Epithelial cell of proximal tubule (primary cell): ENCODE data around the gene CD9. TPM values are rescaled to one million over a fixed set of nuclear protein-coding genes. Genes with fewer than 3 reads are reported as not detected.

Experiments used
- DNase-seq: peaks from one replicate; pipeline ENCODE4 v3.0.0-alpha.2; 2011; ENCODE audit warnings: low read depth
- H3K4me3 ChIP-seq: 2 replicates; pipeline ENCODE4 v1.5.1; 2011; ENCODE audit warnings: low read depth, mild to moderate bottlenecking, low read length
- CTCF ChIP-seq: conservative IDR thresholded peaks from 2 replicates; pipeline ENCODE4 v1.5.1; 2012; ENCODE audit warnings: low read depth, mild to moderate bottlenecking, low read length
- total RNA-seq: library from RNA; depleted of rRNA; stranded (reverse); fragments of >200 nt; gene quantifications from 2 replicates; pipeline ENCODE4 v1.2.3, GENCODE V29; 2015

The CD9 gene
- total RNA-seq, 1 donor from 2014 or later: 284 TPM

GRCh38 chr12:6236641-6236940 lies 36.4 kb downstream of the CD9 start:
- no peak for TF ChIP-seq CTCF
- no peak overlapping the region for H3K4me3 ChIP-seq
- no peak for DNase-seq

GRCh38 chr12:6237830-6238229 lies 37.6 kb downstream of the CD9 start:
- TF ChIP-seq CTCF: no peak
- no peak overlapping the region for H3K4me3 ChIP-seq
- no peak for DNase-seq

GRCh38 chr12:6238875-6239274 lies 38.7 kb downstream of the CD9 start:
- DNase-seq: no peak
- no peak for TF ChIP-seq CTCF
- H3K4me3 ChIP-seq: no peak overlapping the region

- no peak for DNase-seq
- TF ChIP-seq CTCF: no peak
- H3K4me3 ChIP-seq: no peak overlapping the region
Measured at GRCh38 chr12:6241495-6241894, 41.3 kb downstream of the CD9 start.

- no peak overlapping the region for H3K4me3 ChIP-seq
- DNase-seq: no peak
- no peak for TF ChIP-seq CTCF
Measured at GRCh38 chr12:6249580-6249979, 49.4 kb downstream of the CD9 start.

- DNase-seq: no peak
- no peak for TF ChIP-seq CTCF
- H3K4me3 ChIP-seq: no peak overlapping the region
Measured at GRCh38 chr12:6250343-6250742, 50.1 kb downstream of the CD9 start.

- TF ChIP-seq CTCF: no peak
- H3K4me3 ChIP-seq: no peak overlapping the region
- no peak for DNase-seq
Measured at GRCh38 chr12:6253278-6253677, 53.1 kb downstream of the CD9 start.
